Heart left ventricle (tissue), 13 donors: ENCODE data around the gene CTNS.

ENCODE experiments used
- POLR2A ChIP-seq, 2 donors: fragments of 450-650 bp; IDR thresholded peaks; one replicate each; pipeline ENCODE4 v1.6.1; 2017; ENCODE audit warnings: antibody characterized with exemption in 2 of 2, mild to moderate bottlenecking in 2 of 2, moderate library complexity in 2 of 2
- TF ChIP-seq, protein P1 (sequence below), 12 donors: fragments of 200-600 bp; sonication (generic) in 4 of 12; IDR thresholded peaks; one replicate each; pipeline versions ENCODE4 v1.5.0 to v1.8.0; 2018 to 2022; ENCODE audit warnings: antibody characterized with exemption in 12 of 12, mild to moderate bottlenecking in 5 of 12
- donor health status: ischemic (EF 13 %, LVEDD 7.1; RV severe dilation, severe dysfunction).
- donor health status: DM: no; HTN: yes; CAD: no.
- donor health status: DM: no; HTN: no; CAD: no.
- donor health status: ischemic (EF 25% LVEDD 6.9; RV normal size, moderate dysfunction).
- donor health status: ischemic (EF 25% LVEDD 5.7; RV mildly dilated, moderate dysfunction).
- donor health status: ischemic (EF 35%, LVEDD 5.7; RV mildly dilated, moderate dysfunction).
- donor health status: nonischemic (EF 11% LVEDD 7.7; RV severe dilation, severe dysfunction).
- donor health status: DM: yes; HTN: yes; CAD: no.
- donor health status: PGD.
- donor health status: ischemic (EF 29% LVEDD 5.4; RV normal size, mild dysfunction).
- donor health status: nonischemic (EF 23%, LVEDD 6.1; RV moderate dilation, normal function).

GRCh38 chr17:3678095-3678820 is 41.7 kb downstream of the CTNS start:
- TF ChIP-seq, protein P1, sequence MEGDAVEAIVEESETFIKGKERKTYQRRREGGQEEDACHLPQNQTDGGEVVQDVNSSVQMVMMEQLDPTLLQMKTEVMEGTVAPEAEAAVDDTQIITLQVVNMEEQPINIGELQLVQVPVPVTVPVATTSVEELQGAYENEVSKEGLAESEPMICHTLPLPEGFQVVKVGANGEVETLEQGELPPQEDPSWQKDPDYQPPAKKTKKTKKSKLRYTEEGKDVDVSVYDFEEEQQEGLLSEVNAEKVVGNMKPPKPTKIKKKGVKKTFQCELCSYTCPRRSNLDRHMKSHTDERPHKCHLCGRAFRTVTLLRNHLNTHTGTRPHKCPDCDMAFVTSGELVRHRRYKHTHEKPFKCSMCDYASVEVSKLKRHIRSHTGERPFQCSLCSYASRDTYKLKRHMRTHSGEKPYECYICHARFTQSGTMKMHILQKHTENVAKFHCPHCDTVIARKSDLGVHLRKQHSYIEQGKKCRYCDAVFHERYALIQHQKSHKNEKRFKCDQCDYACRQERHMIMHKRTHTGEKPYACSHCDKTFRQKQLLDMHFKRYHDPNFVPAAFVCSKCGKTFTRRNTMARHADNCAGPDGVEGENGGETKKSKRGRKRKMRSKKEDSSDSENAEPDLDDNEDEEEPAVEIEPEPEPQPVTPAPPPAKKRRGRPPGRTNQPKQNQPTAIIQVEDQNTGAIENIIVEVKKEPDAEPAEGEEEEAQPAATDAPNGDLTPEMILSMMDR (IDR thresholded peaks at IDR 0.05): no peak
- TF ChIP-seq POLR2A (IDR thresholded peaks at IDR 0.05): no peak
